ENCODE measurements around the gene PMM2.
"Not testable (repeated sequence)": the region's sequence is repeated elsewhere in the genome, so short reads cannot be mapped to it uniquely, and the experiment has no call there.

Gene PMM2

GRCh38 chr16:8867216-8867931, 69.7 kb downstream of the PMM2 start:
- DNase-seq (ENCODE audit: low spot score) = peak; percentile 23

- peak; percentile 29 for DNase-seq (ENCODE audit: low spot score)
Measured at GRCh38 chr16:8867932-8868415, 70.3 kb downstream of the PMM2 start.

GRCh38 chr16:8868416-8869211, 71.0 kb downstream of the PMM2 start, which contains the start of gene CARHSP1:
Gene CARHSP1 (minus strand): TSS chr16:8869006. CDS start chr16:8859328, 9,678 bp downstream.
- peak; percentile 77 for DNase-seq (ENCODE audit: low spot score)

- DNase-seq (ENCODE audit: low spot score) = no peak
Measured at GRCh38 chr16:8869212-8869987, 71.8 kb downstream of the PMM2 start.

GRCh38 chr16:8869988-8870241, 72.3 kb downstream of the PMM2 start:
- not testable (repeated sequence) for DNase-seq (ENCODE audit: low spot score)

GRCh38 chr16:8872071-8872470, 74.4 kb downstream of the PMM2 start:
- DNase-seq (ENCODE audit: low spot score) = no peak

GRCh38 chr16:8872967-8873865, 75.6 kb downstream of the PMM2 start:
- DNase-seq (ENCODE audit: low spot score) = no peak

GRCh38 chr16:8873866-8874195, 76.2 kb downstream of the PMM2 start:
- DNase-seq (ENCODE audit: low spot score) = not testable (repeated sequence)

- DNase-seq (ENCODE audit: low spot score) = no peak
Measured at GRCh38 chr16:8874388-8874787, 76.7 kb downstream of the PMM2 start.

- DNase-seq (ENCODE audit: low spot score) = not testable (repeated sequence)
Measured at GRCh38 chr16:8875317-8875716, 77.7 kb downstream of the PMM2 start.

- no peak for DNase-seq (ENCODE audit: low spot score)
Measured at GRCh38 chr16:8877894-8878522, 80.4 kb downstream of the PMM2 start.

- DNase-seq (ENCODE audit: low spot score) = no peak
Measured at GRCh38 chr16:8878523-8878911, 80.9 kb downstream of the PMM2 start.

GRCh38 chr16:8880839-8881510, 83.3 kb downstream of the PMM2 start:
- no peak for DNase-seq (ENCODE audit: low spot score)

- DNase-seq (ENCODE audit: low spot score) = no peak
Measured at GRCh38 chr16:8882041-8882617, 84.5 kb downstream of the PMM2 start, which contains the start of gene LITAFD. Gene LITAFD (plus strand): TSS chr16:8882351. CDS start chr16:8884356, 2,005 bp downstream.

GRCh38 chr16:8882725-8883377, 85.2 kb downstream of the PMM2 start:
- DNase-seq (ENCODE audit: low spot score) = no peak

- no peak for DNase-seq (ENCODE audit: low spot score)
Measured at GRCh38 chr16:8885674-8886592, 88.3 kb downstream of the PMM2 start.

GRCh38 chr16:8886593-8887430, 89.2 kb downstream of the PMM2 start:
- DNase-seq (ENCODE audit: low spot score) = no peak

- DNase-seq (ENCODE audit: low spot score) = no peak
Measured at GRCh38 chr16:8887431-8887765, 89.8 kb downstream of the PMM2 start.
